Vagina (tissue), 2 donors: ENCODE measurements around the gene ATP6V1E1.

Experiments
- CTCF ChIP-seq, 3 experiments: fragments of 450-650 bp in 2 of 3; fragments of 200-600 bp in 1 of 3; sonication (generic) in 1 of 3; IDR thresholded peaks; one replicate each; pipeline ENCODE4 v1.5.1; 2017 to 2019; ENCODE audit warnings: antibody characterized with exemption in 3 of 3, mild to moderate bottlenecking in 2 of 3, moderate library complexity in 2 of 3
- POLR2A ChIP-seq, 2 donors: fragments of 450-650 bp; IDR thresholded peaks; one replicate each; pipeline ENCODE4 v1.6.1; 2017; ENCODE audit warnings: antibody characterized with exemption in 2 of 2, mild to moderate bottlenecking in 2 of 2, moderate library complexity in 2 of 2

GRCh38 chr22:17598318-17598717 is 30.2 kb downstream of the ATP6V1E1 start:
- no peak for TF ChIP-seq POLR2A (IDR thresholded peaks at IDR 0.05)
- no peak for TF ChIP-seq CTCF (IDR thresholded peaks at IDR 0.05)
